ENCODE data around the gene DNAJA1. TPM values are rescaled to one million over a fixed set of nuclear protein-coding genes. Genes with fewer than 3 reads are reported as not detected.

Gene DNAJA1
- total and polyA plus RNA-seq, 2 donors (not counting 3 experiments of a cell fraction or from before 2014, with no cell fraction given), result 72.9 to 182 TPM

DNA sequence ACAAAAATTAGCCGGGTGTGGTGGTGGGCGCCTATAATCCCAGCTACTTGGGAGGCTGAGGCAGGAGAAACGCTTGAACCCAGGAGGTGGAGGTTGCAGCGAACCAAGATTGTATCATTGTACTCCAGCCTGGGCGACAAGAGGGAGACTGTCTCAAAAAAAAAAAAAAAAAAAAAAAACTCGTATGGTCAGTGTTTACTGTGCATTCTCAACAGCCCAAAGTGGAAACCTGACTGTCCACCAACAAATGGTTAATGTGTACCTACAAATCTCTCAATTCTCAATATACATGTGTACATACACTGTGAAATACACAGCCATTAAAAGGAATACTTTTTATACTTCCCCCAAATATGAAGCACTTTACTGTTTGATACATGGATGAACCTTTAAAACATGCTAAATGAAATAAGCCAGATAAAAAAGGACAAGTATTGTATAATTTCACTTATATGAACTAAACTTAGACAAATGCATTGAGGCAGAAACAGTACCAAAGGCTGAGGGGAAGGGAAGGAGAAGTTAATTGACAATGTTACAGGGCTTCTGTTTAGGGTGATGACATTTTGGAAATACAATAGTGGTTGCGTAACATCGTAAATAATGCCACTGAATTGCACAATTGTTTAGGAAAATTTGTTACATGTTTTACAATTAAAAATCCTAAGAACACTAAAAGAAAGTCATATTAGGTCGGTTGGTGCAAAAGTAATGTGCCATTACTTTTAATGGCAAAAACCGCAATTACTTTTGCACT is 16.5 kb downstream of the DNAJA1 start:
- intact Hi-C loops (cut with micrococcal nuclease), result loop anchor here (5.0 kb wide), 1 partner anchor 664 kb away; no protein-coding TSS in a partner anchor
- CTCF ChIA-PET, result no interaction called here
- dilution Hi-C loops (cut with MboI; ENCODE audit: extremely low pct_ligation_motif_present, low sequenced_read_pairs), result no loop called here
- POLR2A ChIA-PET, result interaction anchor here (1.1 to 3.4 kb wide), 2 partner anchors 14 to 16 kb away, joined by 8 to 21 read pairs; partner anchors contain the start of gene DNAJA1
- H4K20me1 ChIP-seq (replicated peaks; ENCODE audit: control insufficient read depth, extremely low read depth, insufficient read depth, low read length), result peaks cover 3% of the 10 kb centered on the region
- H3K79me2 ChIP-seq (ENCODE audit: control insufficient read depth, insufficient read depth, low read length), result peaks cover 2% of the 10 kb centered on the region
- no TSS peak for BruUV-seq (replicated peaks)
- no peaks in the 10 kb centered on the region for H3K9me3 ChIP-seq (replicated peaks; ENCODE audit: control insufficient read depth, insufficient read depth, low read length)
- DNase-seq (ENCODE audit: low read depth, low spot score) (no peak), FAIRE-seq (no peak)
- H3K9me1 ChIP-seq (replicated peaks; ENCODE audit: control insufficient read depth, extremely low read depth, insufficient read depth, low read length), result no peaks in the 10 kb centered on the region
- H2AFZ ChIP-seq (ENCODE audit: low read depth, low read length), result no peak overlapping the region
- H3K27ac ChIP-seq (ENCODE audit: insufficient read depth, low read depth, low read length), result no peak overlapping the region
- peaks cover 11% of the 10 kb centered on the region for H3K4me1 ChIP-seq (ENCODE audit: control insufficient read depth, extremely low read depth, insufficient read depth, low read length)
- no peak overlapping the region for H3K4me2 ChIP-seq (ENCODE audit: insufficient read depth, low read length)
- TF ChIP-seq, protein P1, sequence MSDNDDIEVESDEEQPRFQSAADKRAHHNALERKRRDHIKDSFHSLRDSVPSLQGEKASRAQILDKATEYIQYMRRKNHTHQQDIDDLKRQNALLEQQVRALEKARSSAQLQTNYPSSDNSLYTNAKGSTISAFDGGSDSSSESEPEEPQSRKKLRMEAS (IDR thresholded peaks at IDR 0.05; ENCODE audit: insufficient read depth, insufficient read length), result no peak
- TF ChIP-seq, protein P2, sequence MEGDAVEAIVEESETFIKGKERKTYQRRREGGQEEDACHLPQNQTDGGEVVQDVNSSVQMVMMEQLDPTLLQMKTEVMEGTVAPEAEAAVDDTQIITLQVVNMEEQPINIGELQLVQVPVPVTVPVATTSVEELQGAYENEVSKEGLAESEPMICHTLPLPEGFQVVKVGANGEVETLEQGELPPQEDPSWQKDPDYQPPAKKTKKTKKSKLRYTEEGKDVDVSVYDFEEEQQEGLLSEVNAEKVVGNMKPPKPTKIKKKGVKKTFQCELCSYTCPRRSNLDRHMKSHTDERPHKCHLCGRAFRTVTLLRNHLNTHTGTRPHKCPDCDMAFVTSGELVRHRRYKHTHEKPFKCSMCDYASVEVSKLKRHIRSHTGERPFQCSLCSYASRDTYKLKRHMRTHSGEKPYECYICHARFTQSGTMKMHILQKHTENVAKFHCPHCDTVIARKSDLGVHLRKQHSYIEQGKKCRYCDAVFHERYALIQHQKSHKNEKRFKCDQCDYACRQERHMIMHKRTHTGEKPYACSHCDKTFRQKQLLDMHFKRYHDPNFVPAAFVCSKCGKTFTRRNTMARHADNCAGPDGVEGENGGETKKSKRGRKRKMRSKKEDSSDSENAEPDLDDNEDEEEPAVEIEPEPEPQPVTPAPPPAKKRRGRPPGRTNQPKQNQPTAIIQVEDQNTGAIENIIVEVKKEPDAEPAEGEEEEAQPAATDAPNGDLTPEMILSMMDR (IDR thresholded peaks at IDR 0.05; ENCODE audit: extremely low read depth in 1 of 2, insufficient read depth in 1 of 2, low read depth in 1 of 2, low read length in 2 of 2), result no peak
- TF ChIP-seq POLR2A (IDR thresholded peaks at IDR 0.05; ENCODE audit: low read depth, low read length), result no peak
- no peak for TF ChIP-seq POLR2AphosphoS5 (IDR thresholded peaks at IDR 0.05; ENCODE audit: insufficient read depth, low read depth, low read length)
- no peak for TF ChIP-seq GATA2 (IDR thresholded peaks at IDR 0.05; ENCODE audit: insufficient read depth, insufficient read length, low read depth, low read length)
- TF ChIP-seq JUN (IDR thresholded peaks at IDR 0.05; ENCODE audit: borderline replicate concordance, insufficient read depth, insufficient read length, low read depth), result no peak
- TF ChIP-seq MYC (IDR thresholded peaks at IDR 0.05; ENCODE audit: low read depth, low read length), result no peak
- TF ChIP-seq FOS (IDR thresholded peaks at IDR 0.05; ENCODE audit: borderline replicate concordance, insufficient read depth, low read length), result no peak
- H3K9ac ChIP-seq (replicated peaks; ENCODE audit: extremely low read depth, insufficient read depth, low read length), result no peak overlapping the region
- H3K36me3 ChIP-seq (ENCODE audit: control insufficient read depth in 2 of 2, extremely low read depth in 1 of 2, insufficient read depth in 2 of 2, low read length in 2 of 2), result peaks cover 21 to 27% of the 10 kb centered on the region in 2 experiments
- H3K4me3 ChIP-seq (replicated peaks in 1 of 3; ENCODE audit: insufficient read depth in 1 of 3, low read depth in 1 of 3, low read length in 3 of 3), result no peak overlapping the region
- no peaks in the 10 kb centered on the region for H3K27me3 ChIP-seq (ENCODE audit: control insufficient read depth in 2 of 2, insufficient read depth in 2 of 2, low read length in 2 of 2)

Measured in endothelial cell of umbilical vein (primary cell).